Liver (tissue), 3 donors: ENCODE measurements around the gene ENPP3.

Experiments
- CTCF ChIP-seq: fragments of 150-350 bp; IDR thresholded peaks from 2 replicates; pipeline ENCODE4 v1.5.1; 2017; ENCODE audit warnings: improper control_type of control experiment, low read depth, low read length; ENCODE audit not compliant: missing input control
- EGR1 ChIP-seq, 2 donors: IDR thresholded peaks; 2 replicates each; pipeline ENCODE4 v1.6.1; 2016 to 2018; ENCODE audit warnings: antibody characterized with exemption in 2 of 2, low read depth in 2 of 2
- donor health status: healthy.
- donor health status: healthy.

DNA sequence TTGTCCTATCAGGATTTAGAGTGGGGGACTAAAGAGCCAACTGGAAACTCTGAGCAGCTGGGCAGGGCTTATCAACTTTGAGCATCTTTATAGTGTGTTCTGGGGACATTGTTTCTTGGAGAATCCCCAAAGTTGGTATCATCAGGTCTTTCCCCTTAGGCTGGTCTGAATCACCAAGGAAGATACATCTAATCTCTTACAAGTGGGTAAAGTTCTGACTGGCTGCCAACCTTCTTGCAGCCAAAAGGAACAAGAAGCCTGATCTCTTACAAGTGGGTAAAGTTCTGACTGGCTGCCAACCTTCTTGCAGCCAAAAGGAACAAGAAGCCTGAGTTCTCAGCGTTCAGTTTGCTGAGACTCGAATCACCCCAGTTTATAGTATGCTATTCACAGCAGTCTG, 7.5 kb upstream of the ENPP3 start:
- TF ChIP-seq CTCF (no peak), EGR1 (IDR thresholded peaks at IDR 0.05; ENCODE audit: low read depth in 2 of 2) (no peak)
